HepG2 (cell line): Measurements from ENCODE around the gene FNDC7. TPM values are rescaled to one million over a fixed set of nuclear protein-coding genes. Genes with fewer than 3 reads are reported as not detected.

Source experiments
- ADNP ChIP-seq: sonication (generic); formaldehyde crosslinking; IDR thresholded peaks from 2 replicates; pipeline ENCODE4 v1.4.0; 2020; ENCODE audit warnings: missing genetic modification reagents
- ATF1 ChIP-seq: IDR thresholded peaks from 2 replicates; pipeline ENCODE4 v1.6.1; 2016; ENCODE audit warnings: mild to moderate bottlenecking, control low read depth
- CEBPZ ChIP-seq: IDR thresholded peaks from 2 replicates; pipeline ENCODE4 v1.6.1; 2012; ENCODE audit warnings: low read length, improper control_type of control experiment
- DRAP1 ChIP-seq: IDR thresholded peaks from 2 replicates; pipeline ENCODE4 v1.6.1; 2016; ENCODE audit warnings: missing genetic modification reagents, missing compliant biosample characterization
- IKZF4 ChIP-seq: sonication (generic); formaldehyde crosslinking; IDR thresholded peaks from 2 replicates; pipeline ENCODE4 v1.5.1; 2020; ENCODE audit warnings: borderline replicate concordance, mild to moderate bottlenecking, low read depth, missing genetic modification reagents; ENCODE audit errors: not compliant biosample characterization
- IRF2 ChIP-seq: IDR thresholded peaks from 2 replicates; pipeline ENCODE4 v1.6.1; 2018; ENCODE audit warnings: missing genetic modification reagents, missing compliant biosample characterization
- KDM6A ChIP-seq: IDR thresholded peaks from 2 replicates; pipeline ENCODE4 v1.6.1; 2016; ENCODE audit warnings: low read depth
- LBX2 ChIP-seq: sonication (generic); formaldehyde crosslinking; IDR thresholded peaks from 2 replicates; pipeline ENCODE4 v1.5.0; 2020; ENCODE audit warnings: missing genetic modification reagents, mild to moderate bottlenecking, borderline replicate concordance
- MTA1 ChIP-seq: sonication (generic); formaldehyde crosslinking; IDR thresholded peaks from 2 replicates; pipeline ENCODE4 v1.4.0; 2020; ENCODE audit warnings: missing genetic modification reagents, mild to moderate bottlenecking, borderline replicate concordance
- MZF1 ChIP-seq: sonication (generic); formaldehyde crosslinking; IDR thresholded peaks from 2 replicates; pipeline ENCODE4 v1.8.1; 2023; ENCODE audit warnings: mild to moderate bottlenecking, missing genetic modification reagents, borderline replicate concordance
- NCOA5 ChIP-seq: sonication (generic); formaldehyde crosslinking; IDR thresholded peaks from 2 replicates; pipeline ENCODE4 v1.4.0; 2020; ENCODE audit warnings: missing genetic modification reagents
- NR1H2 ChIP-seq: sonication (generic); formaldehyde crosslinking; IDR thresholded peaks from 2 replicates; pipeline ENCODE4 v1.8.1; 2022; ENCODE audit warnings: low read depth, missing genetic modification reagents, borderline replicate concordance
- POLR2A ChIP-seq, 2 experiments: IDR thresholded peaks; 2 replicates each; pipeline ENCODE4 v1.6.1; 2011; ENCODE audit warnings: low read depth in 2 of 2, low read length in 2 of 2, mild to moderate bottlenecking in 1 of 2, moderate library complexity in 1 of 2; ENCODE audit not compliant: insufficient read depth in 1 of 2
- RORA ChIP-seq: sonication (generic); formaldehyde crosslinking; IDR thresholded peaks from 2 replicates; pipeline ENCODE4 v1.5.0; 2020; ENCODE audit warnings: mild to moderate bottlenecking, missing genetic modification reagents, moderate library complexity
- SP2 ChIP-seq: sonication (generic); formaldehyde crosslinking; IDR thresholded peaks from 2 replicates; pipeline ENCODE4 v1.5.1; 2020; ENCODE audit warnings: mild to moderate bottlenecking, missing genetic modification reagents
- SSRP1 ChIP-seq: IDR thresholded peaks from 2 replicates; pipeline ENCODE4 v1.6.1; 2016; ENCODE audit warnings: control low read depth
- TAF1 ChIP-seq: sonication (generic); formaldehyde crosslinking; IDR thresholded peaks from 2 replicates; pipeline ENCODE4 v1.4.0; 2020; ENCODE audit warnings: missing genetic modification reagents
- TGIF2 ChIP-seq: IDR thresholded peaks from 2 replicates; pipeline ENCODE4 v1.6.1; 2016; ENCODE audit warnings: control low read depth, missing compliant biosample characterization
- THAP11 ChIP-seq: IDR thresholded peaks from 2 replicates; pipeline ENCODE4 v1.6.1; 2016; ENCODE audit warnings: missing biosample characterization, missing genetic modification reagents
- YEATS2 ChIP-seq: sonication (generic); formaldehyde crosslinking; IDR thresholded peaks from 2 replicates; pipeline ENCODE4 v1.4.0; 2020; ENCODE audit warnings: missing genetic modification reagents, borderline replicate concordance
- ZFP62 ChIP-seq: sonication (generic); formaldehyde crosslinking; IDR thresholded peaks from 2 replicates; pipeline ENCODE4 v1.4.0; 2020; ENCODE audit warnings: missing genetic modification reagents
- ZNF17 ChIP-seq: sonication (generic); formaldehyde crosslinking; IDR thresholded peaks from 2 replicates; pipeline ENCODE4 v1.5.0; 2020; ENCODE audit warnings: mild to moderate bottlenecking, missing genetic modification reagents
- ZNF180 ChIP-seq: sonication (generic); formaldehyde crosslinking; IDR thresholded peaks from 2 replicates; pipeline ENCODE4 v1.4.0; 2020; ENCODE audit warnings: low read depth, missing genetic modification reagents, borderline replicate concordance
- ZNF350 ChIP-seq: sonication (generic); formaldehyde crosslinking; IDR thresholded peaks from 2 replicates; pipeline ENCODE4 v1.4.0; 2020; ENCODE audit warnings: mild to moderate bottlenecking, low read depth, missing genetic modification reagents, borderline replicate concordance
- ZNF510 ChIP-seq: sonication (generic); formaldehyde crosslinking; IDR thresholded peaks from 2 replicates; pipeline ENCODE4 v1.4.0; 2020; ENCODE audit warnings: low read depth, mild to moderate bottlenecking, missing genetic modification reagents
- ZNF75D ChIP-seq: sonication (generic); formaldehyde crosslinking; IDR thresholded peaks from 2 replicates; pipeline ENCODE4 v1.8.1; 2023; ENCODE audit warnings: missing genetic modification reagents, mild to moderate bottlenecking, borderline replicate concordance
- ZNF879 ChIP-seq: sonication (generic); formaldehyde crosslinking; IDR thresholded peaks from 2 replicates; pipeline ENCODE4 v1.8.1; 2023; ENCODE audit warnings: missing genetic modification reagents
- ZNF891 ChIP-seq: sonication (generic); formaldehyde crosslinking; IDR thresholded peaks from 2 replicates; pipeline ENCODE4 v1.5.0; 2020; ENCODE audit warnings: mild to moderate bottlenecking, missing genetic modification reagents
- ZSCAN22 ChIP-seq: sonication (generic); formaldehyde crosslinking; IDR thresholded peaks from 2 replicates; pipeline ENCODE4 v1.4.0; 2020; ENCODE audit warnings: mild to moderate bottlenecking, missing genetic modification reagents
- polyA plus RNA-seq, 8 experiments: library from polyadenylated mRNA; depleted of rRNA in 3 of 8; stranded (reverse) in 7 of 8; unstranded in 1 of 8; fragments of >200 nt; fragmentation: Illumina TruSeq in 4 of 8; extraction: Trizol in 4 of 8; gene quantifications; 2 replicates each; pipeline versions ENCODE4 v1.2.1 to v1.2.3, GENCODE V29; 2011 to 2016; ENCODE audit warnings: low read depth in 4 of 8, missing spikeins in 1 of 8, mixed read lengths in 1 of 8; ENCODE audit not compliant: insufficient read depth in 1 of 8
- total RNA-seq, 5 experiments: library from RNA; depleted of rRNA; stranded (reverse); fragments of >200 nt; fragmentation: Illumina TruSeq; extraction: Trizol; gene quantifications; 2 replicates each; pipeline ENCODE4 v1.2.3, GENCODE V29; 2016; ENCODE audit warnings: low read depth in 1 of 5

Gene FNDC7
- total and polyA plus RNA-seq, 2 of the 13 experiments (the other 11 are each of a cell fraction or from before 2014, with no cell fraction given): 0.03 TPM; not detected in 1

GRCh38 chr1:108691942-108692723 is 20.6 kb upstream of the FNDC7 start, which contains the start of gene PRPF38B (continued):
- TF ChIP-seq DRAP1 (CRISPR knock-in tag): 0 out of 2 replicates have a peak, but pooled peaks have one; percentile 29
- peak; percentile 86 for TF ChIP-seq ZNF350 (CRISPR knock-in tag)
- TF ChIP-seq RORA (CRISPR knock-in tag): no peak
- peak; percentile 83 for TF ChIP-seq SP2 (CRISPR knock-in tag)
- TF ChIP-seq SSRP1 (CRISPR knock-in tag): no peak
- peak; percentile 90 for TF ChIP-seq TAF1 (CRISPR knock-in tag)
- TF ChIP-seq IKZF4: no peak
- TF ChIP-seq MTA1: peak; percentile 64; the same call in 1 of the 2 replicates
- TF ChIP-seq CEBPZ: no peak
- no peak for TF ChIP-seq KDM6A (CRISPR knock-in tag)
- peak; percentile 93 for TF ChIP-seq ATF1
- peak; percentile 83 for TF ChIP-seq YEATS2 (CRISPR knock-in tag)
- no peak for TF ChIP-seq NR1H2
- TF ChIP-seq ZNF879 (CRISPR knock-in tag): peak; percentile 84
- TF ChIP-seq THAP11 (CRISPR knock-in tag): peak; percentile 89
- no peak for TF ChIP-seq MZF1 (CRISPR knock-in tag)
- no peak for TF ChIP-seq ZNF891 (CRISPR knock-in tag)
- TF ChIP-seq ZNF17 (CRISPR knock-in tag): no peak
- TF ChIP-seq ZSCAN22 (CRISPR knock-in tag): 0 out of 2 replicates have a peak, but pooled peaks have one; percentile 49
- no peak for TF ChIP-seq ZNF180 (CRISPR knock-in tag)
- TF ChIP-seq TGIF2 (CRISPR knock-in tag): peak; percentile 95
- TF ChIP-seq ADNP (CRISPR knock-in tag): no peak
- no peak for TF ChIP-seq ZNF75D (CRISPR knock-in tag)
- TF ChIP-seq ZFP62 (CRISPR knock-in tag): no peak
- peak; percentile 92 to 94 for TF ChIP-seq POLR2A (IDR thresholded peaks at IDR 0.05; ENCODE audit: insufficient read depth in 1 of 2, low read depth in 2 of 2, low read length in 2 of 2)
- no peak for TF ChIP-seq NCOA5
- peak; percentile 93; the same call in 1 of the 2 replicates for TF ChIP-seq ZNF510 (CRISPR knock-in tag)
- peak; percentile 67; the same call in 1 of the 2 replicates for TF ChIP-seq IRF2 (CRISPR knock-in tag)
- TF ChIP-seq LBX2 (CRISPR knock-in tag): peak; percentile 16; the same call in 1 of the 2 replicates
